Cardiac muscle cell (in vitro differentiated cells and primary cell): ENCODE results near the gene ABHD14A. TPM values are rescaled to one million over a fixed set of nuclear protein-coding genes. Genes with fewer than 3 reads are reported as not detected.

Source experiments
- DNase-seq, 2 donors: peaks; one replicate each; pipeline versions ENCODE4 v3.0.0 to v3.0.0-alpha.2; 2010 to 2017; ENCODE audit warnings: low read depth in 1 of 2, low spot score in 1 of 2
- H3K27ac ChIP-seq: fragments of 200-600 bp; sonication (generic); 2 replicates; pipeline ENCODE4 v1.5.1; 2016
- H3K27me3 ChIP-seq: fragments of 200-600 bp; sonication (generic); 2 replicates; pipeline ENCODE4 v1.6.0; 2016; ENCODE audit warnings: control low read depth
- H3K36me3 ChIP-seq: fragments of 200-600 bp; sonication (generic); 2 replicates; pipeline ENCODE4 v1.5.1; 2016; ENCODE audit warnings: control low read depth
- H3K4me1 ChIP-seq: fragments of 200-600 bp; sonication (generic); 2 replicates; pipeline ENCODE4 v1.8.1; 2017; ENCODE audit warnings: low read depth, mild to moderate bottlenecking, mixed run types
- H3K4me3 ChIP-seq: fragments of 200-600 bp; sonication (generic); 2 replicates; pipeline ENCODE4 v1.5.1; 2016; ENCODE audit warnings: mild to moderate bottlenecking
- H3K9me3 ChIP-seq: fragments of 200-600 bp; sonication (generic); 2 replicates; pipeline ENCODE4 v1.5.1; 2017; ENCODE audit warnings: low read depth, mild to moderate bottlenecking, control low read depth
- CTCF ChIP-seq: IDR thresholded peaks from 2 replicates; pipeline ENCODE4 v1.5.1; 2012; ENCODE audit warnings: low read depth, mild to moderate bottlenecking, low read length
- polyA plus RNA-seq: library from polyadenylated mRNA; unstranded; fragments of >200 nt; fragmentation: Nextera tagmentation; extraction: Ambion mirVana; gene quantifications from 2 replicates; pipeline ENCODE4 v1.2.1, GENCODE V29; 2016
- total RNA-seq: library from RNA; depleted of rRNA; stranded (reverse); fragments of >200 nt; gene quantifications from 2 replicates; pipeline ENCODE4 v1.2.3, GENCODE V29; 2016

Gene ABHD14A
- total and polyA plus RNA-seq, 2 experiments from 2014 or later: 56.5 to 104 TPM

- TF ChIP-seq CTCF: no peak
- Histone ChIP-seq H3K27me3 (no peaks in the 10 kb centered on the region), H3K36me3 (no peaks in the 10 kb centered on the region), H3K27ac (peak overlapping the region; percentile 81), H3K4me1 (peaks cover 15% of the 10 kb centered on the region), H3K4me3 (peak overlapping the region; percentile 0), H3K9me3 (no peaks in the 10 kb centered on the region)
- DNase-seq: peak in 1 of 2 donors; percentile 62
Observed at GRCh38 chr3:51942603-51943450, 32.0 kb upstream of the ABHD14A start.

- H3K4me3 ChIP-seq: no peak overlapping the region
- H3K27me3 ChIP-seq: no peaks in the 10 kb centered on the region
- peaks cover 15% of the 10 kb centered on the region for H3K4me1 ChIP-seq
- DNase-seq: no peak
- TF ChIP-seq CTCF: no peak
- H3K9me3 ChIP-seq: no peaks in the 10 kb centered on the region
- H3K27ac ChIP-seq: no peak overlapping the region
- H3K36me3 ChIP-seq: no peaks in the 10 kb centered on the region
Observed at GRCh38 chr3:51943451-51944391, 31.1 kb upstream of the ABHD14A start.

- Histone ChIP-seq H3K9me3 (no peaks in the 10 kb centered on the region), H3K27ac (no peak overlapping the region), H3K4me3 (no peak overlapping the region), H3K27me3 (no peaks in the 10 kb centered on the region), H3K4me1 (peaks cover 15% of the 10 kb centered on the region), H3K36me3 (no peaks in the 10 kb centered on the region)
- DNase-seq: no peak
- no peak for TF ChIP-seq CTCF
Observed at GRCh38 chr3:51944451-51945021, 30.3 kb upstream of the ABHD14A start.

GRCh38 chr3:51945031-51945840 is 29.6 kb upstream of the ABHD14A start:
- H3K9me3 ChIP-seq: no peaks in the 10 kb centered on the region
- H3K27ac ChIP-seq: no peak overlapping the region
- no peak overlapping the region for H3K4me3 ChIP-seq
- DNase-seq: no peak
- no peak for TF ChIP-seq CTCF
- H3K4me1 ChIP-seq: peaks cover 15% of the 10 kb centered on the region
- no peaks in the 10 kb centered on the region for H3K27me3 ChIP-seq
- no peaks in the 10 kb centered on the region for H3K36me3 ChIP-seq
